Coronary artery (tissue), 2 donors: Measurements from ENCODE around the gene NECTIN2.

Source experiments
- DNase-seq: peaks from one replicate; pipeline ENCODE4 v3.0.0-alpha.2; 2017; ENCODE audit warnings: low spot score
- H3K27ac ChIP-seq, 2 donors: fragments of 200-600 bp; sonication (generic); one replicate each; pipeline ENCODE4 v1.5.1; 2016 to 2019
- H3K4me3 ChIP-seq: fragments of 200-600 bp; sonication (generic); 2 replicates; pipeline ENCODE4 v1.5.1; 2016; ENCODE audit warnings: mild to moderate bottlenecking, moderate library complexity
- CTCF ChIP-seq: fragments of 200-600 bp; sonication (generic); IDR thresholded peaks from one replicate; pipeline ENCODE4 v1.5.1; 2019; ENCODE audit warnings: antibody characterized with exemption

Gene NECTIN2

GRCh38 chr19:44812142-44812718 is 33.9 kb upstream of the NECTIN2 start:
- no peak for TF ChIP-seq CTCF
- H3K27ac ChIP-seq: no peak overlapping the region
- DNase-seq: no peak
- H3K4me3 ChIP-seq: no peak overlapping the region

- TF ChIP-seq CTCF: no peak
- peak overlapping the region in 1 of 2 donors; percentile 58 for H3K27ac ChIP-seq
- H3K4me3 ChIP-seq: no peak overlapping the region
- DNase-seq: no peak
Observed at GRCh38 chr19:44813070-44813840, 32.8 kb upstream of the NECTIN2 start.

GRCh38 chr19:44813841-44814470 is 32.1 kb upstream of the NECTIN2 start:
- peak overlapping the region in 1 of 2 donors; percentile 58 for H3K27ac ChIP-seq
- no peak for TF ChIP-seq CTCF
- DNase-seq: no peak
- no peak overlapping the region for H3K4me3 ChIP-seq

GRCh38 chr19:44814517-44814916 is 31.6 kb upstream of the NECTIN2 start:
- no peak for DNase-seq
- Histone ChIP-seq H3K27ac (no peak overlapping the region), H3K4me3 (no peak overlapping the region)
- no peak for TF ChIP-seq CTCF

GRCh38 chr19:44816301-44816700 is 29.8 kb upstream of the NECTIN2 start:
- no peak overlapping the region for H3K4me3 ChIP-seq
- no peak for TF ChIP-seq CTCF
- no peak overlapping the region for H3K27ac ChIP-seq
- DNase-seq: no peak

- TF ChIP-seq CTCF: no peak
- Histone ChIP-seq H3K27ac (no peak overlapping the region), H3K4me3 (no peak overlapping the region)
- no peak for DNase-seq
Observed at GRCh38 chr19:44817725-44818465, 28.2 kb upstream of the NECTIN2 start.
